GM19351 (cell line): ENCODE data around the gene SLC13A2.
"Not testable (repeated sequence)": the region's sequence is repeated elsewhere in the genome, so short reads cannot be mapped to it uniquely, and the experiment has no call there.

ENCODE experiments used
- ATAC-seq: cut with Tn5 transposase; IDR thresholded peaks from one replicate; pipeline ENCODE4 v1.9.1; 2021; ENCODE audit warnings: mild to moderate bottlenecking, moderate library complexity; ENCODE audit not compliant: unreplicated experiment

The SLC13A2 gene

DNA sequence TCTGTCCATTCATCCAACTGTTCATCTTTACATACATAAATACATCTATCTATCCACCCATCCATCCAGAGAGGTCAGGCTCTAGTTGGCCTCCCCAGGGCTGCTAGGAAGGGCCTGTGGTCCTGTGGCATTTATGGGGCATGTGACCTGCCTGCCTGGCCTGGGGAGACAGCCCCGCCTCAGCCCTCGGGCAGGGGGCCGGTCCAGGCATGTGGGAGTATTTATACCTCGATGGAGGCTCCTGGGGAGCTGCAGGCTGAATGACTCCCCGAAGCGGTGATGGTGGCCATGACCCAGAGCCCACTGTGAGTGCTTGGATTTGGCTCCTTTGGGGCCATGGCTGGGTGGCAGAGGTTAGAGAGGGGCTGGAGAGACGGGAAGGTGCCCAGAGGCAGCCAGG is 40.0 kb downstream of the SLC13A2 start:
- ATAC-seq: no peak

DNA sequence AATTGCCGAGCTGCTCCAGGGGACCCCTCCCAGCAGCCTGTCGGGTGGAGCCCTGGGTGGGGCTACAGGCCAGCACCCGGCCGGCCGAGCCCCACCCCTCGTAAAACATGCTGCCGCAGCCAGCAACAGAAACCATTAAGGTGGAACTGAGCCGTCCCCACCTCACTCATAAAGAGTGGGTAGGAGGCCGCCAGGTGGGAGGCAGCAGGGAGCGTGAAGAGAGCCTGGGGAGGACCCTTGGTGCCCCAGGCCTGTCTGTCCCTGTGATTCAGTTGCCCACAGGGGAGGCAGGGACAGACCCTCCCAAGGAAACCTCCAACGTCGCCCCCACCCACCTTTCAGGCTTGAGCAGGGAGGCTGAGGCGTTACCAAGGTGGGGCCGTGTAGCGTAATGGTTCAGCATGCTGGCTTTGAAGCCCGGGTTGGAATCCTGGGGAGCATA is 41.1 kb downstream of the SLC13A2 start:
- no peak for ATAC-seq

DNA sequence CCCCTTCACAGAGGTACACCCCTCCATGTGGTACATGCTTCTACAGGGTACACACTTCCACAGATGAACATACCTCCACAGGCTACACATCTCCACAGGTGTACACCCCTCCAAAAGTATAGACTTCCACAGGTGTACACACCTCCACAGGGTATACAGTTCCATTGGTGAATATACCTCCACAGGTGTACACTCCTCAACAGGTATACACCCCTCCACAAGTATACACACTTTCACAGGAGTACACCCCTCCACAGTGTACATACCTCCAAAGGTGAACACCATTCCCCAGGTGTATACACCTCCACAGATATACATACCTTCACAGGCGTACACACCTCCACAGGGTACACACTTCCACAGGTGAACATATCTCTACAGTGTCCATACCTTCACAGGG is 42.1 kb downstream of the SLC13A2 start:
- no peak for ATAC-seq

DNA sequence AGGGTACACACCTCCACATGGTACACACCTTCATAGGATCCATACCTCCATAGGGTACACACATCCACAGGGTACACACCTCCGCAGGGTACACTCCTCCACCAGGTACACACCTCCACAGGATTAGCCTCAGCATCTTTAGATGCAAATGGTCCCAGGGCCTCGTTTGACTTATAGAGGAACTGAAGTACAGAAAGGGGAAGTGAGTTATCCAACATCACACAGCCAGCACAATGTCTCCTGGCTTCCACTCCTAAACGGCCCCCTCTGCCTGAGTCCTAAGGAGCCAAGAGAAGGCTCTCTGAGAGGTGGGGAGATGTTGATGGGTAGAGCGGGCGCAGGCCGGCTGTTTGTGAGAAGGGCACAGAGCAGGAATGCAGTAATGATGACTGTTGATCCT is 44.7 kb downstream of the SLC13A2 start:
- no peak for ATAC-seq

DNA sequence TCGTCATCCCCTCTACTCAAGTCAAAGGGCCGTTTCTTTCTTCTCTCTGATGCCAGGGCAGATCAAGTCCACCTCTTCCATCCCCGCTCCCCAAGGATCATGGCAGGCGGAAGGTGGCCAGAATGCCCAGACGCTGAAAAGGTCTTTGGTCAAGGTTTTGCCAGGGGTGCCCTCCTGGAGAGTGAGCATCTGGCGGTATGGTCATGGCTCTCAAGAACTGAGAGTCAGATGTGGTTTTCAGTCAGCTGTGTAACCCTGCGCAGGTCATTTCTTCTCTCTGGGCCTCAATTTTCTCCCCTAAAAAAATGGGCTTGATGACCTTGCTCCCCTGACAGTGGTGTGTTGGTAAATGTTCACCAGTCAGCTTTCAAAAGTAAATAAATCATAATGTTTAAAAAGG is 45.1 kb downstream of the SLC13A2 start:
- ATAC-seq: no peak

DNA sequence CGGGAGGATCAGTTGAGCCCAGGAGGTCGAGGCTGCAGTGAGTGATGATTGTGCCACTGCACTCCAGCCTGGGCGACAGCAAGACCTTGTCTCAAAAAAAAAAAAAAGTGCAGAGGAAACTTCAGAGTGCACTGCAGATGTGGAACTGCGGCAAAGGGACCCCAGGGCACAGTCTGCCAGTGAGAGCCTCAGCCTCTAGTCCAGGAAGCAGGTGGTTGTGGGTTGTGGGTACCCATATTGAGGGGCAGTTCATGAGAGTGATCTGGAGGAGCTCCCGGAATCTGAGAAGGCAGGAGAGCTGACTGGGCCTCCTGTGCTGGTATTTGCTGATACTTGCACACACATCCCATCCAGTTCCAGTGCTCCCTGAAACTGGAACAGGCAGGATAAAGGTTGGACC is 45.8 kb downstream of the SLC13A2 start:
- ATAC-seq: no peak

DNA sequence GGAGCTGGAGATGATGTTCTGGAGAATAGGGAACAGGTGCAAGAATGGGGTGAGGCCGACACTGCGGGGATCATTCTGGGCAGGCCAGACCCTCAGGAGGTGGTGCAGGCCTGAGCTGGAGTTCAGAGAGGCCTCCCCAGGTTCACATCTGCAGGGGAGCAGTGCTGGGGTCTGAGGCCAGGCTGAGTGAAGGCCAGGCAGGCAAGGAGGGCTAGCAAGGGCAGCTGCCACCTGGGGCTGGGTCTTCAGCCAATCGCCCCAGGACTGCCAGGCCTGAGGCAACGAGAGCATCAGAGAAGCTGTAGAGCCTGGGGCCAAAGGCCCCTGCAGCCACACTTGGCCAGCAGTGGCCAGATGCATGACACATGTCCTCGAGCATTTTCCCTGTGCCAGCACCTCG is 47.2 kb downstream of the SLC13A2 start:
- ATAC-seq: no peak

DNA sequence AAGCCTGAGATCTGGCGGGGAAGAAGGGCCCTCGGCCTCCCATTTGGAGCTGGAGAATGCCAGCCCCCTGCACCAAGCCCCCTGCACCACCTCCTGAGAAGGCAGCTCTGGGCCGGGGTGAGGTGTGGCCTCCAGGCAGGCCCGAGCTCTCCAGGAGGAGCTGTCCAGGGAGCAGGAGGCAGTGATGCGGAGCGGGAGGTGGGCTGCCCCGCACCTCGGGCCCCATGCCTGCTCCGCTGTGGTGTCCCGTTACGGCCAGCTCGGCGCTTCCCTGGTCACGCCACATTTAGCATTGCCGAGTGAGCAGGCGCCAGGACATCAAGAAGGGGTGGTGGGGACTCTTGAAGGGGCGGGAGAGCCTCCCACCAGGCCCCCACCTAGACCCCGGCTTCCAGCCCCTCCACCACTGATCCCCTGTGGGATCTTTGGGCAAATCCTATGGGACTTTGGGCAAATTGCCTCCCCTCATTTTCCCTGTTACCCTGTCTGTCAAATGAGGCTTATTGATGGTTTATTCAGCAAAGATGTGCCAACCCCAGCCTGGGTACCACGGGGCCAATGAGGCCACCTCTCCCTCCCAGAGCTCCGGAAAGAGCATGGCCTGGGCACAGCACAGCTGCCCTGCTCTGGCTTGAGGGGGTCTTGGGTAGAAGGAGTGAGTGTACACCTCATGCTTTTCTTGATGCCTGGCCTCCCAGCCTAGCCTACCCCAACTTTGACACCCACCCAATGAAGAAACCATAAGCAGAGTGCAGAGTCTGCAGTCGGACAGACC is 48.1 kb downstream of the SLC13A2 start:
- ATAC-seq: no peak

DNA sequence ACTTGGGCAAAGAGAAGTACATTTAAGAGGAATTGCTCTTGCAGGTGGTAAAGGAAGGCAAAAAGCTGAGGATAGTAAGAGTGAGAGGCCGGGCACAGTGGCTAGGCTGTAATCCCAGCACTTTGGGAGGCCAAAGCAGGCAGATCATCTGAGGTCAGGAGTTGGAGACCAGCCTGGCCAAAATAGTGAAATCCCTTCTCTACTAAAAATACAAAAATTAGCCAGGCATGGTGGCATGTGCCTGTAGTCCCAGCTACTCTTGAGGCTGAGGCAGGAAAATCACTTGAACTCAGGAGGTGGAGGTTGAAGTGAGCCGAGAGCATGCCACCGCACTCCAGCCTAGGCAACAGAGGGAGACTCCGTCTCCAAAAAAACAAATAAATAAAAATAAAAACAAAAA is 48.8 kb downstream of the SLC13A2 start:
- not testable (repeated sequence) for ATAC-seq

DNA sequence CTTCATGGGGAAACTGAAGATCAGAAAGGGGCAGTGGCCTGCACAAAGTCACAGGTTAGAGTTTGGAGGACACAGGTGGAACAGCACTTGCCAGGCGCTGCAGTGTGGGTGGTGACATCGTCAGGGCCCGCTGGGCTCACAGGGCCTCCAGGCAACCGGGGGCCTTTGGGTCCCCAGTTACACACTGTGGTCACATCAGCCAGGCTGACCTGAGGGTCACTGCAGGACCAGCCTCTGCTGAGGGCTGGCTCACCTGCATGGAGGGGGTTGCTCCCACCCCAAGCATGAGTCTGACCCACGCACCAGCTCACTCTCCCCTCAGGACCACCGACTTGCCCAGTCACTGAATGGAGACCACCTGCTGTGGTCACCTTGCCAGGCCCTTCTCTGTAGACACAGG is 49.7 kb downstream of the SLC13A2 start:
- no peak for ATAC-seq

DNA sequence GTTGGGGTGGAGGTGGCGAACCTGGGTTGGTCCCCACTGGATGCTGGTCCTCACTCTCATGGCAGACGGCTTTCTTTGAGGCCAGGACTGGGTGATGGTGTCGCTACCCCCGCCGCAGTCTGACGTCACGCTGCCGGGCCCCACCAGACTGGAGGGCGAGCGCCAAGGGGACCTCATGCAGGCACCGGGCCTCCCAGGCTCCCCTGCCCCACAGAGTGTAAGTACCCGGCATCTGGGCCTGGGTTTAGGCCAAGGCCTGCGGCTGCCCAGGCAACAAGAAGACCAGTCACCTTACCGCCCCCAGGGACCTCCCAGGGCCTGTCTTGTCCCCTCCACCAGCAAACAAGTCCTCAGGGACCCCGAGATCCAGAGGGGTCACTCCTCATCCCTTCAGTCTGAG is 50.4 kb downstream of the SLC13A2 start:
- ATAC-seq: no peak

DNA sequence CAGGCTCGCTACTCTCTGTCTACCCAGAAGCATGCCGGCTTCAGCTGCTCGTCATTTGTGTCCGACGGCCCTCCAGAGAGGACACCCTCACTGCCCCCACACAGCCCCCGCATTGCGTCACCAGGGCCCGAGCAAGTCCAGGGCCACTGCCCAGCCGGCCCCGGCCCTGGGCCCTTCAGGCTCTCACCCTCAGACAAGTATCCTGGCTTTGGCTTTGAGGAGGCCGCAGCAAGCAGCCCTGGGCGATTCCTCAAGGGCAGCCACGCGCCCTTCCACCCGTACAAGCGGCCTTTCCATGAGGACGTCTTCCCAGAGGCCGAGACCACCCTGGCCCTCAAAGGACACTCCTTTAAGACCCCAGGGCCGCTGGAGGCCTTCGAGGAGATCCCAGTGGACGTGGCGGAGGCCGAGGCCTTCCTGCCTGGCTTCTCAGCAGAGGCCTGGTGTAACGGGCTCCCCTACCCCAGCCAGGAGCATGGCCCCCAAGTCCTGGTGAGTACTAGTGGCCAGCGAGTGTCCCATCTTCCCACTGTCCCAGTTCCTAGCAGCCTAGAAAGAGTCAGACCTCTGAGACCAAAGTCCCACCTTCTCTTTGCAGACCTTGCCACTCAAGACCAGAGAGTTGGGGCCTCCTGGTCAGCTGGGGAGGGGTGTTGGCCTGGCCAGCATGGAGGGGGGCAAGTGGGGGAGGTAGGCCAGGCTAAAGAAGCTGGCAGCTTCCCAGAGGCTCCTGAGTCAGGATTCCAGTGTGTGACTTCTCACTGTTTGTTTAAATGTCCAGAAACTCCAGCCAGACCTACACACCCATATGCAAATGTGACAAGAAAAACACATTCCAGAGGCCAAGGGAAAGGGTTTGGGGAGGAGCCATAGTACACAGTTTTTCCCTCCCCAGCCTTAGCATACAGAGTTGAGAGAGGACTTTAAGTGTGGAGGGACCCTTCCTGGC is 51.3 kb downstream of the SLC13A2 start:
- ATAC-seq: no peak

DNA sequence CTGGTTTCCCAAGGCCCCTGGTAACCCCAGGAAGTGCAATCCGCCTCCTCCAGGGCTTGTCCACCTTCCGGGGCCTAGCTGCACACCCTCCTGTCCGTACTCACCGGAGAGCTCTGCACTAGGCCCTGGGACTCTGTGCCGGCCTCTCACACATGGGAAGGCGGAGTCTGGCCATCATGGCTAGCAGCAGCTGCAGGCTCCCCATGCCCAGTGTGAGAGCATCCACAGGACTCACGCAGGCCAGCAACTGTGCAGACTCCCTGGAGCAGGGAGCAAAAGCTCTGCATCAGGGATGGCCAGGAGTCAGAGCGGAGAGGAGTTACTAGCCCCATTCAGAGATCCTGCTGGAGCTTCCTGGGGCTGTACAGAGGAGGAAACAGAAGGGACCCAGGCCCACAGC is 52.9 kb downstream of the SLC13A2 start:
- no peak for ATAC-seq

DNA sequence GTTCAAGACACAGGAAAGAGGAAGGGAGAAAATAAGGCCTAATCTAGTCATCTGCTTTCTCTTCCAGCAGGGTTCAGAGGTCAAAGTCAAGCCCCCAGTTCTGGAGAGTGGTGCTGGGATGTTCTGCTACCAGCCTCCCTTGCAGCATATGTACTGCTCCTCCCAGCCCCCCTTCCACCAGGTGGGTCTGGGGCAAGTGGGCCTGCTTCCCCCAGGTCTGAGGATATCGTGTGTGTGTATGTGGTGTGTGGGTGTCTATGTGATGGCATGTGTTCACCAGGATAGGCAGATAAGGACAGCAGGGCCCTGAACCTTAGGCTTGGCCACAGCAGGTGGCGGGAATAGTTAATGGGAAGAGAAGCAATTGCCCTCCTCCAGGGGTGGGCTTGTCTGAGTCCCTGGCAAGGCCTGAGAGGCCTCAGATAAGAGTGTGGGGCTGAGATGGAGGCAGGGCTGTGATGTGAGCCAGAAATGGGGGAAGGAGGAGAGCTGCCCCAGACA is 53.8 kb downstream of the SLC13A2 start:
- no peak for ATAC-seq

DNA sequence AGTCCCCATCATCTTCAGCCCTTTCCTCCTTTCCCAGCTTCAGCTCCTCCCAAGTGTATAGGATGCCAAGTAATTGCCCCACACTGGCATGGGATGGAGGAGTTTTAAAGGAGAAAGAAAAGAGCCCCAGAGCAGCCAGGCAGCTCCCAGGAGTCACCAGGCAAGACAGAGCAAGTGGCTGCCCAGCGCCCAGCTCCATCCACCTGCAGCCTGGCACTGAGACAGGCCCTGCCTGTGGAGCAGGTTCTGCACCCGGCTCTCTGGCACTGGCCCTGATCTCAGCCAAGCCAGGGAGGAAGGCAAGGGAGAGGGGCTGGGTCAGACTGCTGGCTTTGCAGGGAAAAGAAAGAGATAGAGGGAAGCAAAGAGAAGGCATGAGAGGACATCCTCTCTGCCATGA is 54.4 kb downstream of the SLC13A2 start:
- ATAC-seq: no peak

DNA sequence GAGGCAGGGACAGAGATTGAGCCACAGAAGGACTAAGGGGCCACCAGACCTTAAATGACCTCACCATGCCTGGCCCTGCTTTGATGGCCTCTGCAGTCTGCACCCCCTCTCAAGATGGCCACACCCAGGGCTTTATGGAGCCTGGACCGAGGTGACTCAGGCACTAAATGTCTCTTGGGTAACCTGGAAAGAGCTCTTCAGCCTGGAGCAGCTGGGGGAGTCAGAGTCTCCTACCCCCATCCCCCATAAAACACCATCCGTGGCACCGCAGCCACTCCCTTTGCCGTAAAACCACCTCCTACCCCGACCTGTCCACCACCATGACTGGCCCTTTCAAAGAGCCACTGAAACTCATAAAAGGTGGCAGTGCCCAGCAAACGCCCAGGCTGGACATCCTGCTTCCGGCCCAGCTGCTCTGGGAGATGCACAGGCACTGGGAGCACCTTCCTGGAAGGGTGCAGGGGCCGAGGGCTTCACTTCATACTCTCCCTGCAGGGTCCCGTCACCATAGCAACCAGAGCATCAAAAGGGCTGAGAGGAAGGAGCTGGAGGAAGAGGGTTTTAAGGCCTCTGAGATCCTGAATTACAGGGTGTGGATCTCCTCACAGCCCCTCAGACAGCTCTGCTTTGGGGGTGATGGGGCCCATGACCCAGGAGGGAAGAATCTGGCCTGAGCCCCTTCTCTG is 55.0 kb downstream of the SLC13A2 start:
- ATAC-seq: no peak

DNA sequence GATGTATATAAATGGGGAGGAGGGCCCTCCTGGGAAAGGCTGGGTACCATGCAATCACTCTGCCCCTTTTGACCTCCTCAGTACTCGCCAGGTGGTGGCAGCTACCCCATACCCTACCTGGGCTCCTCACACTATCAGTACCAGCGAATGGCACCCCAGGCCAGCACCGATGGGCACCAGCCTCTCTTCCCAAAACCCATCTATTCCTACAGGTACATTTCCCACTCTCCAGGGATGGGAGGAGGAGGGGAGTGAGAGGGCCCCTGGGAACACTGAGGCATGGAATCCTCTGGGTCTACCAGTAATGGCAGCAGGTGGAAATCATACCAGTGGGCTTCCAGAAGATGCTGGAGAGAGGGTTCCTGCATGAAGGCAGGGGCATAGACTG is 55.6 kb downstream of the SLC13A2 start:
- ATAC-seq: no peak

DNA sequence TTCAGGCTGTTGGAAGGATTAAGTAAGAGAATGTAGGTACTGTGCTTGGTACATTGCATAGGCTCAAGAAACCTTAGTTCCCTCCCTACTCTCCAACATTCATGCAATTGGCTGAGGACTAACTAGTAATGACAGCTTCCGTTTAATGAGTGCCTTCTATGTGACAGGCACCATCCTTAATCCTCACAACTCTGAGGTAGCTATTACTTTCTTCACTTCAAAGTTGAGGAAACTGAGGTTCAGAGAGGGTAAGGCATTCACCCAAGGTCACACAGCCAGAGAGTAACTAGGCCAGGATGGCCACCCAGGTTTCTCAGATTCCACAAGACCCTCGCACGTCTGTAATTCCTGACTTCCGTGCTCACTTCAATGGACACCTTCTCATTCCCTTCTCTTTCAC is 56.8 kb downstream of the SLC13A2 start:
- ATAC-seq: no peak

DNA sequence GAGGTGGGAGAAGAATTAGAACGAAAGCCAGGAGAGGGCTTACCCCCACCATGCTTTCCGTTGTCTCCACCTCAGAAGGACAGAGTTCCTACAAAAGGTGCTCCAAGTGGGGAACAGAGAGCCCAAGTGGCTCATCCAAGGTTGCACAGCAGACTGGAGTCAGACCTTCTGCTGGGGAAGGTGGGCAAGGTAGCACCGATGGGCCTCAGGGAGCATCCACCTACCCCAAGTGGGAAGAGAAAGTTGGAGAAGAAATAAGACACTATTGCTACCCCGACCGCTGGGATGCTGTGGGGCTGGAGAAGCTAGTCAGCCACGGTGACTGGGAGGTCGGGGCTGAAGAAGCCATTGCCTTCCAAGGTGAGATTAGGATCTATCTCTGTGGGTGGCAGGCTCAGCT is 57.5 kb downstream of the SLC13A2 start:
- ATAC-seq: no peak

DNA sequence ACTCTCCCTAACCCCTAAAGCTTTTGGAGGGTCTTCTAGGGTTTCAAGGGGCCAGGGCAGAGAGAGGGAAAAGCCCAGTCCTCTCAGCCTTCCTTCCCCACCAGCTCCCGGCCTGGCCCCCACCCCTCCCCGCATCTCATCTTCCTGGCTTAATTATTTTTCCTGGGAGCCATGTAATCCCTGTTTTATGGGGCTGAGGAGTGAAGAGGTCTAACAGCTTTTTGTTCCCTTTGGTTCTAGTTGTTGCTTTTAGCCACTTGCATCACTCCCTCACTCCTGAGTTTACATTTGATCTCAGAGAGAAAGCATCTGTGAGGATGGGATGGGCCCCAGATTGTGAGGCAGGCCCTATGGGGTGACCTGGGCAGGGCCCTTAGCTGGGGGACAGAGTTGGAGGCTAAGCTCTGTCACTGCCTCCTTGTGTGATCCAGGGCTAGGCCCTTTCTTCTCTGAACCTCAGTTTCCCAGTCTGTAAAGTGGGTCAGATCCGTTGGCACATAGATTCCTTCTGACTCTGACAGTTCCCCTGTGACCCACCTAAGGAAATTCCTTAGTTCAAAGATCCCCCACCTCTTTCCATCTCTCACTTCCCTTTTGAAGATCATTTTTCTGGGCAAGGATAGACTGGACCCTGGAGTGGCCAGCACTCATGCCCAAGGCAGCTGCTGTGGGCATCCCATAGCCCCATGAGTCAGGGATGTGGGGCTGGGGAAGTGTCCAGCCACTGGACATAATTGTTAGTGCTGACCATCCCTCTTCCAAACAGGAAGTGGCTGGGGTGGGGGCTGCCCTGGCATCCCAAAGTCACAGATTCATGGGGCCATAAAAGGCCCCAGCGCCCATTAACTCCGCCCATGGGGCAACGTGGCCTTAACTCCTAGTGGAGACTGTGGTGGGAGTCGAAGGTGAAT is 58.9 kb downstream of the SLC13A2 start:
- ATAC-seq: no peak
